MM.1S (cell line): ENCODE measurements around the gene FADS3.

Source experiments
- DNase-seq: peaks from one replicate; pipeline ENCODE4 v3.0.0-alpha.2; 2015
- H2AFZ ChIP-seq: fragments of 300-600 bp; sonication (generic); 2 replicates; pipeline ENCODE4 v1.6.0; 2016; ENCODE audit warnings: antibody characterized with exemption, low read length
- H3F3A ChIP-seq: fragments of 300-600 bp; sonication (generic); 2 replicates; pipeline ENCODE4 v1.6.1; 2016; ENCODE audit warnings: mild to moderate bottlenecking, antibody characterized with exemption, low read length, moderate library complexity, mixed read lengths; ENCODE audit not compliant: insufficient read depth
- H3K27ac ChIP-seq: fragments of 300-600 bp; sonication (generic); 2 replicates; pipeline ENCODE4 v1.5.1; 2016; ENCODE audit warnings: mild to moderate bottlenecking, low read length
- H3K27me3 ChIP-seq: fragments of 300-600 bp; sonication (generic); replicated peaks from 2 replicates; pipeline ENCODE4 v1.6.0; 2016; ENCODE audit warnings: low read length; ENCODE audit not compliant: insufficient read depth
- H3K36me3 ChIP-seq: fragments of 300-600 bp; sonication (generic); replicated peaks from 2 replicates; pipeline ENCODE4 v1.6.1; 2016; ENCODE audit warnings: mild to moderate bottlenecking, low read length, mixed read lengths; ENCODE audit not compliant: insufficient read depth
- H3K4me1 ChIP-seq: fragments of 300-600 bp; sonication (generic); 2 replicates; pipeline ENCODE4 v1.6.1; 2016; ENCODE audit warnings: low read length, mixed read lengths
- H3K4me2 ChIP-seq: fragments of 300-600 bp; sonication (generic); 2 replicates; pipeline ENCODE4 v1.6.0; 2016; ENCODE audit warnings: low read depth, low read length
- H3K4me3 ChIP-seq: fragments of 300-600 bp; sonication (generic); 2 replicates; pipeline ENCODE4 v1.5.1; 2016; ENCODE audit warnings: low read length, mixed read lengths
- H3K79me2 ChIP-seq: fragments of 300-600 bp; sonication (generic); 2 replicates; pipeline ENCODE4 v1.6.1; 2016; ENCODE audit warnings: mixed run types, low read length, mixed read lengths
- H3K9ac ChIP-seq: fragments of 300-600 bp; sonication (generic); 2 replicates; pipeline ENCODE4 v1.6.1; 2016; ENCODE audit warnings: low read length, mixed read lengths
- H3K9me2 ChIP-seq: fragments of 300-600 bp; sonication (generic); replicated peaks from 2 replicates; pipeline ENCODE4 v1.6.1; 2016; ENCODE audit warnings: mild to moderate bottlenecking, low read length, mixed read lengths; ENCODE audit not compliant: insufficient read depth
- H3K9me3 ChIP-seq: fragments of 300-600 bp; sonication (generic); replicated peaks from 2 replicates; pipeline ENCODE4 v1.6.1; 2016; ENCODE audit warnings: mild to moderate bottlenecking, low read length, mixed read lengths; ENCODE audit not compliant: insufficient read depth
- H4K20me1 ChIP-seq: fragments of 300-600 bp; sonication (generic); 2 replicates; pipeline ENCODE4 v1.6.1; 2016; ENCODE audit warnings: mild to moderate bottlenecking, low read length, moderate library complexity, mixed read lengths; ENCODE audit not compliant: insufficient read depth
- CTCF ChIP-seq: fragments of 300-600 bp; sonication (generic); IDR thresholded peaks from 2 replicates; pipeline ENCODE4 v1.5.1; 2016; ENCODE audit warnings: antibody characterized with exemption, low read length, mixed read lengths
- EZH2 ChIP-seq: fragments of 300-600 bp; sonication (generic); optimal IDR thresholded peaks from 2 replicates; pipeline ENCODE3; 2017; ENCODE audit warnings: low read depth, mild to moderate bottlenecking, antibody characterized with exemption, low read length, mixed read lengths
- EZH2phosphoT487 ChIP-seq: fragments of 300-600 bp; sonication (generic); IDR thresholded peaks from 2 replicates; pipeline ENCODE4 v1.6.1; 2018; ENCODE audit warnings: antibody characterized with exemption, low read length

The FADS3 gene

GRCh38 chr11:61885784-61886580, 5.4 kb downstream of the FADS3 start:
- H3K9me2 ChIP-seq, result no peaks in the 10 kb centered on the region
- no peak overlapping the region for H3K9ac ChIP-seq
- no peak overlapping the region for H3K27ac ChIP-seq
- peaks cover 6% of the 10 kb centered on the region; the same call in 1 of the 2 replicates for H3K27me3 ChIP-seq
- TF ChIP-seq EZH2 (no peak), EZH2phosphoT487 (no peak), CTCF (no peak)
- no peaks in the 10 kb centered on the region for H3K79me2 ChIP-seq
- no peaks in the 10 kb centered on the region for H3K36me3 ChIP-seq
- no peak overlapping the region for H2AFZ ChIP-seq
- H3K4me1 ChIP-seq, result peaks cover 4% of the 10 kb centered on the region; the same call in 1 of the 2 replicates
- no peaks in the 10 kb centered on the region for H4K20me1 ChIP-seq
- H3K9me3 ChIP-seq, result no peaks in the 10 kb centered on the region
- H3K4me3 ChIP-seq, result no peak overlapping the region
- DNase-seq, result no peak
- H3F3A ChIP-seq, result no peaks in the 10 kb centered on the region
- no peak overlapping the region for H3K4me2 ChIP-seq

GRCh38 chr11:61885166-61885778, 6.1 kb downstream of the FADS3 start:
- DNase-seq, result no peak
- no peak overlapping the region for H3K4me2 ChIP-seq
- peaks cover 8% of the 10 kb centered on the region; the same call in 1 of the 2 replicates for H3K27me3 ChIP-seq
- no peaks in the 10 kb centered on the region for H3K4me1 ChIP-seq
- no peaks in the 10 kb centered on the region for H4K20me1 ChIP-seq
- no peaks in the 10 kb centered on the region for H3F3A ChIP-seq
- no peaks in the 10 kb centered on the region for H3K9me2 ChIP-seq
- H3K27ac ChIP-seq, result no peak overlapping the region
- H3K9me3 ChIP-seq, result no peaks in the 10 kb centered on the region
- H3K9ac ChIP-seq, result no peak overlapping the region
- H2AFZ ChIP-seq, result no peak overlapping the region
- no peaks in the 10 kb centered on the region for H3K36me3 ChIP-seq
- no peak for TF ChIP-seq EZH2
- no peak for TF ChIP-seq CTCF
- TF ChIP-seq EZH2phosphoT487, result no peak
- no peak overlapping the region for H3K4me3 ChIP-seq
- H3K79me2 ChIP-seq, result no peaks in the 10 kb centered on the region

- H3K4me3 ChIP-seq, result no peak overlapping the region
- no peaks in the 10 kb centered on the region for H3K36me3 ChIP-seq
- no peak overlapping the region for H2AFZ ChIP-seq
- H3K9ac ChIP-seq, result no peak overlapping the region
- DNase-seq, result no peak
- no peaks in the 10 kb centered on the region for H3K9me2 ChIP-seq
- H3K4me2 ChIP-seq, result no peak overlapping the region
- H4K20me1 ChIP-seq, result no peaks in the 10 kb centered on the region
- peaks cover 21% of the 10 kb centered on the region; the same call in 1 of the 2 replicates for H3K27me3 ChIP-seq
- no peak for TF ChIP-seq EZH2phosphoT487
- no peaks in the 10 kb centered on the region for H3K9me3 ChIP-seq
- H3F3A ChIP-seq, result no peaks in the 10 kb centered on the region
- no peak overlapping the region for H3K27ac ChIP-seq
- no peaks in the 10 kb centered on the region for H3K4me1 ChIP-seq
- no peaks in the 10 kb centered on the region for H3K79me2 ChIP-seq
Observed at GRCh38 chr11:61883947-61884346, 7.4 kb downstream of the FADS3 start.

DNA sequence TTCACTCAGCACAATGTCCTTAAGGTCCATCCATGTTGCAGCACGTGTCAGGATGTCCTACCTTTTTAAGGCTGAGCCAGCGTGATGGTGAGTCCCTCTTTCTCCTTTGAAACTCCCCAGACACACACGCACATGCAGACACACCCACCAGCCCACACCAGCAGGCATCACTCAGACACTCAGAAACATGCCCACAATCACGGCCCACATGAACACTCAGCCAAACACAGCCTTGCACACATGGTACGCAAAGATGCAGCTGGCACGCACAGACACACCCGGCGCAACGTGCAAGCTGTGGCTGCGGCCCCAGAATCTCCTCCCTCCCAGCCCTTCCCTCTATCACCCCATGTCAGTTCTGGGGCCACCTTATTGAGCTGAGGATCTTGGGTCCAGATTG, 8.0 kb downstream of the FADS3 start:
- peaks cover 27% of the 10 kb centered on the region; the same call in 1 of the 2 replicates for H3K27me3 ChIP-seq
- no peaks in the 10 kb centered on the region for H3K9me2 ChIP-seq
- no peaks in the 10 kb centered on the region for H3K9me3 ChIP-seq
- H3K4me3 ChIP-seq, result no peak overlapping the region
- no peaks in the 10 kb centered on the region for H3K79me2 ChIP-seq
- H2AFZ ChIP-seq, result no peak overlapping the region
- no peak overlapping the region for H3K27ac ChIP-seq
- H3K4me1 ChIP-seq, result no peaks in the 10 kb centered on the region
- no peaks in the 10 kb centered on the region for H3F3A ChIP-seq
- TF ChIP-seq CTCF (no peak), EZH2 (no peak), EZH2phosphoT487 (no peak)
- DNase-seq, result no peak
- H3K36me3 ChIP-seq, result no peaks in the 10 kb centered on the region
- no peak overlapping the region for H3K9ac ChIP-seq
- no peak overlapping the region for H3K4me2 ChIP-seq
- no peaks in the 10 kb centered on the region for H4K20me1 ChIP-seq
